Activated B cell treated with CpG ODN at 0.5 μM for 24 hours (primary cell): ENCODE results near the gene ADAMTSL4. TPM values are rescaled to one million over a fixed set of nuclear protein-coding genes. Genes with fewer than 3 reads are reported as not detected.

ENCODE experiments used
- ATAC-seq: fragments of 200-7000 bp; cut with Tn5 transposase; one replicate; pipeline ENCODE4 v1.10.0; 2021; ENCODE audit warnings: low read depth, mild to moderate bottlenecking, moderate library complexity
- CTCF ChIA-PET: fragments of 350-600 bp; sonication (Branson Sonifier 250); formaldehyde crosslinking; loops from one replicate; lab custom pipeline; 2021; ENCODE audit warnings: antibody characterized with exemption; lab: Charles Lee
- POLR2A ChIA-PET: fragments of 350-600 bp; sonication (Branson Sonifier 250); formaldehyde crosslinking; loops from one replicate; lab custom pipeline; 2021; ENCODE audit warnings: antibody characterized with exemption; lab: Charles Lee
- DNase-seq: peaks from one replicate; pipeline ENCODE4 v3.0.0; 2022
- H3K27ac Mint-ChIP-seq: one replicate; pipeline ENCODE4 v1.8.0; 2020; ENCODE audit warnings: mixed read lengths
- H3K27me3 Mint-ChIP-seq: one replicate; pipeline ENCODE4 v1.8.0; 2021; ENCODE audit warnings: mixed read lengths
- H3K36me3 Mint-ChIP-seq: one replicate; pipeline ENCODE4 v1.8.0; 2021; ENCODE audit warnings: low read depth, mixed read lengths
- H3K4me1 Mint-ChIP-seq: one replicate; pipeline ENCODE4 v1.8.0; 2021; ENCODE audit warnings: mixed read lengths
- H3K4me3 Mint-ChIP-seq: one replicate; pipeline ENCODE4 v1.8.0; 2020; ENCODE audit warnings: mild to moderate bottlenecking, mixed read lengths
- H3K9me3 Mint-ChIP-seq: one replicate; pipeline ENCODE4 v1.8.0; 2020; ENCODE audit warnings: mixed read lengths
- intact Hi-C: fragments of 100-400 bp; cut with micrococcal nuclease; formaldehyde crosslinking; loops from one replicate; pipeline ENCODE4 v1.15.1; 2024
- total RNA-seq: library from RNA; stranded (reverse); gene quantifications from 2 replicates; pipeline ENCODE4 v1.2.3, GENCODE V29; 2022
- TF ChIP-seq, protein P1 (sequence below): fragments of 200-600 bp; IDR thresholded peaks from one replicate; pipeline ENCODE4 v1.8.0; 2022; ENCODE audit warnings: antibody characterized with exemption, mild to moderate bottlenecking

Gene ADAMTSL4
- total RNA-seq, 1 donor from 2014 or later, result 0.11 TPM

DNA sequence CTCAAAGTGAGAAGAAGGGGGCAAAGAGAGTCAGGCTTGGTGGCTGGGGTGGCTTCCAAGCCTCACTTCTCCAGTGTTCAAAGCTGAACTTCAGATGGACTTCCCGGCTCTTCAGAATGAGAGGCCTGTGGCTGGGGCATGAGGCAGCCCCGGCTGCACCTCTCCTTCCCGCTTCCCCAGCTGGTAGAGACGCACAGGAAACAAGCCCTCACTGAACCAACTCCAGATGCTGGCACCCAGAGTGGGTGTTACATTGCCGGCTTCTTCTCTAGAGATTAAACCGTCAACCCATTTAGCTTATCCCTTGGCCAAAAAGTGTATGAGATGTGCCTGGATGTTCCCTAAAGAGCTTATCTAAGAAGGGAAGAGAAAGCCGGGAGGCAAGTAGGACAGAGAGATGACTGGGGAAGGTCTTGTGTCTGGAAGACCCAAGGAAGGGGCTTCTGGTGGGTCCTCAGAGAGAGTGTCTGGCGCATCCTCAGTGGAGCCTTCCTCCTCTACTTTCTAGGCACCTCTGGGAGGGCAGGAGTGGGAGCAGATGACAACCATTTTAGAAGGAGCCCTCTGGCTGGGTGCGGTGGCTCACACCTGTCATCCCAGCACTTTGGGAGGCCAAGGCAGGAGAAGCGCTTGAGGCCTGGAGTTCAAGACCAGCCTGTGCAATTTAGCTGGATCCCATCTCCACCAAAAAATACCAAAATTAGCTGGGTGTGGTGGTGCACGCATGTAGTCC is 2.0 kb downstream of the ADAMTSL4 start:
- H3K27me3 Mint-ChIP-seq, result peaks cover 18% of the 10 kb centered on the region
- H3K9me3 Mint-ChIP-seq, result no peaks in the 10 kb centered on the region
- CTCF ChIA-PET, result interaction anchor here (0.9 to 1.6 kb wide), 3 partner anchors 8 to 16 kb away, joined by 3 to 4 read pairs (median 3); no protein-coding TSS in a partner anchor
- TF ChIP-seq, protein P1, sequence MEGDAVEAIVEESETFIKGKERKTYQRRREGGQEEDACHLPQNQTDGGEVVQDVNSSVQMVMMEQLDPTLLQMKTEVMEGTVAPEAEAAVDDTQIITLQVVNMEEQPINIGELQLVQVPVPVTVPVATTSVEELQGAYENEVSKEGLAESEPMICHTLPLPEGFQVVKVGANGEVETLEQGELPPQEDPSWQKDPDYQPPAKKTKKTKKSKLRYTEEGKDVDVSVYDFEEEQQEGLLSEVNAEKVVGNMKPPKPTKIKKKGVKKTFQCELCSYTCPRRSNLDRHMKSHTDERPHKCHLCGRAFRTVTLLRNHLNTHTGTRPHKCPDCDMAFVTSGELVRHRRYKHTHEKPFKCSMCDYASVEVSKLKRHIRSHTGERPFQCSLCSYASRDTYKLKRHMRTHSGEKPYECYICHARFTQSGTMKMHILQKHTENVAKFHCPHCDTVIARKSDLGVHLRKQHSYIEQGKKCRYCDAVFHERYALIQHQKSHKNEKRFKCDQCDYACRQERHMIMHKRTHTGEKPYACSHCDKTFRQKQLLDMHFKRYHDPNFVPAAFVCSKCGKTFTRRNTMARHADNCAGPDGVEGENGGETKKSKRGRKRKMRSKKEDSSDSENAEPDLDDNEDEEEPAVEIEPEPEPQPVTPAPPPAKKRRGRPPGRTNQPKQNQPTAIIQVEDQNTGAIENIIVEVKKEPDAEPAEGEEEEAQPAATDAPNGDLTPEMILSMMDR, result no peak
- POLR2A ChIA-PET, result interaction anchor here (0.5 to 1.0 kb wide), 2 partner anchors 9 to 380 kb away, joined by 3 to 5 read pairs; no protein-coding TSS in a partner anchor
- no peaks in the 10 kb centered on the region for H3K36me3 Mint-ChIP-seq
- DNase-seq (no peak), ATAC-seq (no peak)
- intact Hi-C loops, result no loop called here
- H3K4me3 Mint-ChIP-seq, result no peak overlapping the region
- H3K4me1 Mint-ChIP-seq, result peaks cover 24% of the 10 kb centered on the region
- no peak overlapping the region for H3K27ac Mint-ChIP-seq

DNA sequence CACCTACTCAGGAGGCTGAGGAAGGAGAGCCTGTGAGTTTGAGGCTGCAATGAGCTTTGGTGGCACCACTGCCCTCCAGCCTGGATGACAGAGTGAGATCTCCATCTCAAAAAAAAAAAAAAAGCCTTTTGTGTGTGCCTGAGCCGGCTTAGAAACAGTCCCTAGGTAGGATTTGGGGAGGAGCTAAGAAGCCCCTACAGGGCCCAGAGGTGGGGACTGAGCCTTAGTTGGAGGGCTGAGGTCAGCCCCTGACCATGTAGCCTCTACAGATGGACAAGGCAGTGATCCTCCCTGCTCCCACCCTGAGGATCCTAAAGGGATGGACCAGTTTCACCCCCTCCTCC is 2.5 kb downstream of the ADAMTSL4 start:
- CTCF ChIA-PET, result interaction anchor here (1.6 kb wide), 1 partner anchor 16 kb away, joined by 3 read pairs; no protein-coding TSS in a partner anchor
- Mint-ChIP-seq H3K9me3 (no peaks in the 10 kb centered on the region), H3K27me3 (peaks cover 15% of the 10 kb centered on the region), H3K36me3 (no peaks in the 10 kb centered on the region), H3K27ac (no peak overlapping the region), H3K4me1 (peaks cover 24% of the 10 kb centered on the region), H3K4me3 (no peak overlapping the region)
- intact Hi-C loops, result no loop called here
- ATAC-seq (no peak), DNase-seq (no peak)
- TF ChIP-seq, protein P1, result no peak
- POLR2A ChIA-PET, result interaction anchor here (0.5 to 1.0 kb wide), 2 partner anchors 8 to 379 kb away, joined by 3 to 5 read pairs; no protein-coding TSS in a partner anchor

DNA sequence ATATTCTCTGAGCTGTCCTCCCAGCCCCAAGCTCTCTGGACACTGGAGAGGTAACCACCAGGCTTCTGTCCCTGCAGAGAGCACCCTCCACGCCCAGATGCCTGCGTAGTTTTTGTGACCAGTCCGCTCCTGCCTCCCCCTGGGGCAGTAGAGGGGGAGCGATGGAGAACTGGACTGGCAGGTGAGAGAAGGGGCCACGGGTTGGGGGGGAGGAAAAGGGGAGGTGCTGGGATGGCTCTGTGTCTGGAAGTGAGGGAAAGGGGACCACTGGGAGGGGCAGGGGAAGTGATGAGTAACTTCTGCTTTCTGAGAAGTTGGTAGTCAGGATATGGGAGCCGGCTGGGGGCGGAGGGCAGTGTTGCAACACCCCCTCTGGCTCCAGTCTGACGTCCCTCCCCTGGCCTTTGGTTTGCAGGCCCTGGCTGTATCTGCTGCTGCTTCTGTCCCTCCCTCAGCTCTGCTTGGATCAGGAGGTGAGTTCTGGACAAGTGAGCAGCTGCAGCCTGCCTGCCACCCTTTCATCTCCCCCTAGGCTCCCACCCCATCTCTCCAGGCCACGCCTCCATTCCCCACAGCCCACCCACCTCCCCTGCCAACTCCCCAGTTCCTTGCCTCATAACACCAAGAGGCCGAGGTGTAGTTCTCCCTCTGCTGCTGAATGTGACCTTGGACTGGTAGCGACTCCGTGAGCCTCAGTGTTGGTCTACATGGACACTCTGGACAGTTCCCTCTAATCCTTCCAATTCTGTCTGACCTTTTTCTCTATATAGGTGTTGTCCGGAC is 3.1 kb downstream of the ADAMTSL4 start:
- no peak for DNase-seq
- H3K27ac Mint-ChIP-seq, result no peak overlapping the region
- intact Hi-C loops, result no loop called here
- TF ChIP-seq, protein P1, result no peak
- peak; percentile 18 for ATAC-seq
- H3K4me3 Mint-ChIP-seq, result no peak overlapping the region
- H3K4me1 Mint-ChIP-seq, result peaks cover 24% of the 10 kb centered on the region
- H3K27me3 Mint-ChIP-seq, result peaks cover 11% of the 10 kb centered on the region
- H3K36me3 Mint-ChIP-seq, result no peaks in the 10 kb centered on the region
- H3K9me3 Mint-ChIP-seq, result no peaks in the 10 kb centered on the region
- ChIA-PET POLR2A (interaction anchor here (0.5 kb wide), 1 partner anchor 378 kb away, joined by 5 read pairs; no protein-coding TSS in a partner anchor), CTCF (interaction anchor here (1.6 kb wide), 1 partner anchor 15 kb away, joined by 3 read pairs; no protein-coding TSS in a partner anchor)

DNA sequence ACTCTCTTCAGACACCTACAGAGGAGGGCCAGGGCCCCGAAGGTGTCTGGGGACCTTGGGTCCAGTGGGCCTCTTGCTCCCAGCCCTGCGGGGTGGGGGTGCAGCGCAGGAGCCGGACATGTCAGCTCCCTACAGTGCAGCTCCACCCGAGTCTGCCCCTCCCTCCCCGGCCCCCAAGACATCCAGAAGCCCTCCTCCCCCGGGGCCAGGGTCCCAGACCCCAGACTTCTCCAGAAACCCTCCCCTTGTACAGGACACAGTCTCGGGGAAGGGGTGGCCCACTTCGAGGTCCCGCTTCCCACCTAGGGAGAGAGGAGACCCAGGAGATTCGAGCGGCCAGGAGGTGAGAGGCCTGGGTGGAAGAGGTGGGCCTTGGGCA is 3.7 kb downstream of the ADAMTSL4 start:
- Mint-ChIP-seq H3K4me3 (no peak overlapping the region), H3K9me3 (no peaks in the 10 kb centered on the region), H3K27me3 (peaks cover 11% of the 10 kb centered on the region), H3K4me1 (peaks cover 24% of the 10 kb centered on the region), H3K36me3 (no peaks in the 10 kb centered on the region), H3K27ac (no peak overlapping the region)
- CTCF ChIA-PET, result no interaction called here
- DNase-seq, result no peak
- no peak for ATAC-seq
- POLR2A ChIA-PET, result interaction anchor here (1.0 kb wide), 1 partner anchor 20 kb away, joined by 3 read pairs; no protein-coding TSS in a partner anchor
- intact Hi-C loops, result no loop called here
- TF ChIP-seq, protein P1, result no peak
